Ishikawa (cell line): Measurements from ENCODE around the gene WDR74.

Experiments used
- CREB1 ChIP-seq: IDR thresholded peaks from 2 replicates; pipeline ENCODE4 v1.6.1; 2012; ENCODE audit warnings: low read depth
- NFIC ChIP-seq: IDR thresholded peaks from 2 replicates; pipeline ENCODE4 v1.6.1; 2012
- TAF1 ChIP-seq: IDR thresholded peaks from 2 replicates; pipeline ENCODE4 v1.6.1; 2012; ENCODE audit warnings: low read depth, mild to moderate bottlenecking
- TEAD4 ChIP-seq: IDR thresholded peaks from 2 replicates; pipeline ENCODE4 v1.6.1; 2012
- YY1 ChIP-seq: IDR thresholded peaks from 2 replicates; pipeline ENCODE4 v1.6.1; 2012; ENCODE audit warnings: low read depth
- TF ChIP-seq, protein P1 (sequence below): IDR thresholded peaks from 2 replicates; pipeline ENCODE4 v1.6.1; 2012
- TF ChIP-seq, protein P2 (sequence below): IDR thresholded peaks from 2 replicates; pipeline ENCODE4 v1.6.1; 2012; ENCODE audit warnings: low read depth, mild to moderate bottlenecking

DNA sequence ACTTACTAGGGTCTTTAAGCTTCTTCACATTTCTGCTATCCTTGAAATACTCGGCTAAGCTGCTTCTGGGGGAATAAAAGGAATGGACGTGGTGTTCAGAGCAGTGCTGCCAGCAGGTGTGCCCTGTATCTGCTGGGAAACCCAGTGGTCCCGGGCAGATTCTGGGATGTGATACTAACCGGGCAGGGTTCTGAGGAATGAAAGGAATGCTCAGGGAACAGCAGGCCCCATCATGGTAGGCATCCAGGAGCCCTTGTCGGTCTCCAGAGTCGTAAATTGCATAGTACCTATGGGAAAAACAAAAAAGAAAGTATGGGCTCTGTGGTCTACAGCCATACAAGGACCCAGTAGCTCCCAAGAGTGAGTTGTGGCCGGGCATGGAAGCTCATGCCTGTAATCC is 43.1 kb downstream of the WDR74 start:
- TF ChIP-seq YY1 (no peak), NFIC (no peak), TAF1 (no peak), CREB1 (no peak), TEAD4 (no peak)
- TF ChIP-seq, protein P1, sequence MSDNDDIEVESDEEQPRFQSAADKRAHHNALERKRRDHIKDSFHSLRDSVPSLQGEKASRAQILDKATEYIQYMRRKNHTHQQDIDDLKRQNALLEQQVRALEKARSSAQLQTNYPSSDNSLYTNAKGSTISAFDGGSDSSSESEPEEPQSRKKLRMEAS, result no peak
- TF ChIP-seq, protein P2, sequence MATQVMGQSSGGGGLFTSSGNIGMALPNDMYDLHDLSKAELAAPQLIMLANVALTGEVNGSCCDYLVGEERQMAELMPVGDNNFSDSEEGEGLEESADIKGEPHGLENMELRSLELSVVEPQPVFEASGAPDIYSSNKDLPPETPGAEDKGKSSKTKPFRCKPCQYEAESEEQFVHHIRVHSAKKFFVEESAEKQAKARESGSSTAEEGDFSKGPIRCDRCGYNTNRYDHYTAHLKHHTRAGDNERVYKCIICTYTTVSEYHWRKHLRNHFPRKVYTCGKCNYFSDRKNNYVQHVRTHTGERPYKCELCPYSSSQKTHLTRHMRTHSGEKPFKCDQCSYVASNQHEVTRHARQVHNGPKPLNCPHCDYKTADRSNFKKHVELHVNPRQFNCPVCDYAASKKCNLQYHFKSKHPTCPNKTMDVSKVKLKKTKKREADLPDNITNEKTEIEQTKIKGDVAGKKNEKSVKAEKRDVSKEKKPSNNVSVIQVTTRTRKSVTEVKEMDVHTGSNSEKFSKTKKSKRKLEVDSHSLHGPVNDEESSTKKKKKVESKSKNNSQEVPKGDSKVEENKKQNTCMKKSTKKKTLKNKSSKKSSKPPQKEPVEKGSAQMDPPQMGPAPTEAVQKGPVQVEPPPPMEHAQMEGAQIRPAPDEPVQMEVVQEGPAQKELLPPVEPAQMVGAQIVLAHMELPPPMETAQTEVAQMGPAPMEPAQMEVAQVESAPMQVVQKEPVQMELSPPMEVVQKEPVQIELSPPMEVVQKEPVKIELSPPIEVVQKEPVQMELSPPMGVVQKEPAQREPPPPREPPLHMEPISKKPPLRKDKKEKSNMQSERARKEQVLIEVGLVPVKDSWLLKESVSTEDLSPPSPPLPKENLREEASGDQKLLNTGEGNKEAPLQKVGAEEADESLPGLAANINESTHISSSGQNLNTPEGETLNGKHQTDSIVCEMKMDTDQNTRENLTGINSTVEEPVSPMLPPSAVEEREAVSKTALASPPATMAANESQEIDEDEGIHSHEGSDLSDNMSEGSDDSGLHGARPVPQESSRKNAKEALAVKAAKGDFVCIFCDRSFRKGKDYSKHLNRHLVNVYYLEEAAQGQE, result no peak
